ENCODE data around the gene BRD2. TPM values are rescaled to one million over a fixed set of nuclear protein-coding genes. Genes with fewer than 3 reads are reported as not detected.

The BRD2 gene
- total and polyA plus RNA-seq, 9 of the 15 experiments (the other 6 are each of a cell fraction or from before 2014, with no cell fraction given): 19.0 to 252 (median 181) TPM

GRCh38 chr6:32970413-32971241, 2.2 kb downstream of the BRD2 start (continued):
- no peak for TF ChIP-seq ZNF592 (IDR thresholded peaks at IDR 0.05)
- no peak for TF ChIP-seq SRSF9 (IDR thresholded peaks at IDR 0.05; ENCODE audit: borderline replicate concordance, low read depth, low read length)
- no peak for TF ChIP-seq DDX20 (tag; IDR thresholded peaks at IDR 0.05; ENCODE audit: low read depth)
- TF ChIP-seq SREBF2 (CRISPR knock-in tag; IDR thresholded peaks at IDR 0.05): no peak
- no peak for TF ChIP-seq DIDO1 (tag; IDR thresholded peaks at IDR 0.05; ENCODE audit: low read depth)
- peak; percentile 98 for TF ChIP-seq CHD1 (IDR thresholded peaks at IDR 0.05; ENCODE audit: low read length)
- TF ChIP-seq SRSF1 (IDR thresholded peaks at IDR 0.05; ENCODE audit: low read depth, low read length): no peak
- TF ChIP-seq, protein P1, sequence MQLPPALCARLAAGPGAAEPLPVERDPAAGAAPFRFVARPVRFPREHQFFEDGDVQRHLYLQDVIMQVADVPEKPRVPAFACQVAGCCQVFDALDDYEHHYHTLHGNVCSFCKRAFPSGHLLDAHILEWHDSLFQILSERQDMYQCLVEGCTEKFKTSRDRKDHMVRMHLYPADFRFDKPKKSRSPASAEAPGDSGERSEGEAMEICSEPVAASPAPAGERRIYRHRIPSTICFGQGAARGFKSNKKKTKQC (CRISPR knock-in tag; IDR thresholded peaks at IDR 0.05): no peak
- no peak for TF ChIP-seq ZNF77 (CRISPR knock-in tag; IDR thresholded peaks at IDR 0.05)
- peak; percentile 48; the same call in 1 of the 2 replicates for TF ChIP-seq SPI1 (IDR thresholded peaks at IDR 0.05; ENCODE audit: borderline replicate concordance, low read depth, low read length)
- no peak for TF ChIP-seq CREB3L1 (IDR thresholded peaks at IDR 0.05; ENCODE audit: borderline replicate concordance, low read depth)
- peak; percentile 26; the same call in 1 of the 2 replicates for TF ChIP-seq ERF (CRISPR knock-in tag; IDR thresholded peaks at IDR 0.05)
- no peak for TF ChIP-seq RB1 (IDR thresholded peaks at IDR 0.05; ENCODE audit: low read depth)
- TF ChIP-seq ZBTB1 (CRISPR knock-in tag; IDR thresholded peaks at IDR 0.05; ENCODE audit: borderline replicate concordance, low read depth): no peak
- peak; percentile 38; the same call in 1 of the 2 replicates for TF ChIP-seq GTF2F1 (IDR thresholded peaks at IDR 0.05; ENCODE audit: low read depth, low read length)
- peak; percentile 38 for TF ChIP-seq HMGN3 (IDR thresholded peaks at IDR 0.05; ENCODE audit: borderline replicate concordance, extremely low read depth, insufficient read length, low read depth, low read length)
- no peak for TF ChIP-seq MEF2D (tag; conservative IDR thresholded peaks at IDR 0.05; ENCODE audit: low read depth)
- TF ChIP-seq BRD4 (IDR thresholded peaks at IDR 0.05): peak; percentile 94; the same call in 1 of the 2 replicates
- peak; percentile 64 for TF ChIP-seq CREM (IDR thresholded peaks at IDR 0.05; ENCODE audit: low read depth)
- TF ChIP-seq ZNF324 (CRISPR knock-in tag; IDR thresholded peaks at IDR 0.05): no peak; the same call in 1 of the 2 replicates
- no peak for TF ChIP-seq ILK (tag; IDR thresholded peaks at IDR 0.05; ENCODE audit: borderline replicate concordance, low read depth)
- TF ChIP-seq TRIM24 (IDR thresholded peaks at IDR 0.05): no peak
- no peak for TF ChIP-seq NBN (IDR thresholded peaks at IDR 0.05; ENCODE audit: low read depth)

All from K562 (cell line).